ENCODE data around the gene ASGR1. TPM values are rescaled to one million over a fixed set of nuclear protein-coding genes. Genes with fewer than 3 reads are reported as not detected.
"Not testable (repeated sequence)": the region's sequence is repeated elsewhere in the genome, so short reads cannot be mapped to it uniquely, and the experiment has no call there.

ASGR1 gene
- total and polyA plus RNA-seq, 7 experiments from 2014 or later = 0.79 to 11.9 (median 1.3) TPM; not detected in 3

DNA sequence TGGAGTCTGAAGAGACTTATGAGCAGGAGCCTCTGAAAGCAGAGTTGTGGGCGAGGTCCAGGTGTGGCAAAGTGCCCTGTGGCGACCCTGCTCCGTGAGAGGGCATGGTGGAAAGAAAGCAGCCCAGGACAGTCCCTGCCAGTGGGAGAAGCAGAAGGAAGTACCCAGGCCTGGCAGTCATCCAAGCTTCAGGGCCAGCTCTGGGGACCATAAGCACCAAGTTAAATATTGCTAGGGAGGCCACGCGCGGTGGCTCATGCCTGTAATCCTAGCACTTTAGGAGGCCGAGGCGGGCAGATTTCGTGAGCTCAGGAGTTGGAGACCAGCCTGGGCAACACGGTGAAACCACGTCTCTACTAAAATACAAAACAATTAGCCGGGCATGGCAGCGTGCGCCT is 4.9 kb upstream of the ASGR1 start:
- ChIA-PET POLR2A (no interaction called here), CTCF (no interaction called here)
- Mint-ChIP-seq H3K27ac (no peak overlapping the region), H3K27me3 (no peaks in the 10 kb centered on the region), H3K4me3 (no peak overlapping the region), H3K36me3 (no peaks in the 10 kb centered on the region), H3K9me3 (no peaks in the 10 kb centered on the region), H3K4me1 (peaks cover 0 to 8% (median 6%) of the 10 kb centered on the region in 7 donors)
- intact Hi-C loops (cut with micrococcal nuclease) = no loop called here
- H3K36me3 ChIP-seq (ENCODE audit: control insufficient read depth in 2 of 3, insufficient read depth in 3 of 3, low read length in 3 of 3) = no peaks in the 10 kb centered on the region
- ATAC-seq (no peak), DNase-seq (no peak)
- H3K9me3 ChIP-seq (ENCODE audit: control insufficient read depth in 2 of 3, low read length in 3 of 3) = no peaks in the 10 kb centered on the region
- H3K4me3 ChIP-seq (ENCODE audit: low read length) = no peak overlapping the region
- no peaks in the 10 kb centered on the region for H3K27me3 ChIP-seq (ENCODE audit: control insufficient read depth in 2 of 2, insufficient read depth in 2 of 2, low read length in 2 of 2)
- no peaks in the 10 kb centered on the region for H3K4me1 ChIP-seq (ENCODE audit: control insufficient read depth in 2 of 2, insufficient read depth in 2 of 2, low read length in 2 of 2)
- no peak overlapping the region for H3K27ac ChIP-seq (ENCODE audit: low read depth, low read length)

DNA sequence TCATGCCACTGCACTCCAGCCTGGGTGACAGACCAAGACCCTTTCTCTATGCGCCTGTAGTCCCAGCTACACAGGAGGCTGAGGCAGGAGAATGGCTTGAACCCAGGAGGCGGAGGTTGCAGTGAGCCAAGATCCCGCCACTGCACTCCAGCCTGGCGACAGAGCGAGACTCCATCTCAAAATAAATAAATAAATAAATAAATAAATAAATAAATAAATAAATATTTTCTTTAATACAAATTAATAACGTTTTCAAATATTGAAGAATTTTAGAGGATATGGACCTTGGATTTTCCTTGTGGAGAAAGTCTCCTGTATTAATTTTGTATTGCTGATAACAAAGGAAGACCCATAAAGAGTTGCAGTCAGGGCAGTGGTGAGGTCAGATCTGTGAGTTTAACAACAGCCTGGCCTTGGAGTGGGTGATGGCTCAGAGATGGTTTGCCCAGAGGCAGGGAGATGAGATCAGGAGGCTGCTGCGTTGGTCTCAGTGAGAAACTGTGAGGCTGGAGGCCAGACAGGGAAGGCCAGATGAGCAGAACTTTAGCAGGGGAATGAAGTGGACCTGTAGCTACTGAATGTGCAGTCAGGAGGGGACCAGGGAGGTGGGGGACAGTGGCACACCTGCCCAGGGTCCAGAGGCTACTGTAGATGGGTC is 4.4 kb upstream of the ASGR1 start:
- no peak overlapping the region for H3K4me3 Mint-ChIP-seq
- H3K36me3 Mint-ChIP-seq = no peaks in the 10 kb centered on the region
- CTCF ChIA-PET = interaction anchor here (0.6 kb wide), 2 partner anchors 51 to 211 kb away, joined by 3 read pairs; no protein-coding TSS in a partner anchor
- ATAC-seq (no peak), DNase-seq (no peak)
- Histone ChIP-seq H3K4me3 (ENCODE audit: low read length) (no peak overlapping the region), H3K4me1 (ENCODE audit: control insufficient read depth in 2 of 2, insufficient read depth in 2 of 2, low read length in 2 of 2) (no peaks in the 10 kb centered on the region), H3K27ac (ENCODE audit: low read depth, low read length) (no peak overlapping the region), H3K27me3 (ENCODE audit: control insufficient read depth in 2 of 2, insufficient read depth in 2 of 2, low read length in 2 of 2) (no peaks in the 10 kb centered on the region), H3K9me3 (ENCODE audit: control insufficient read depth in 2 of 3, low read length in 3 of 3) (no peaks in the 10 kb centered on the region), H3K36me3 (ENCODE audit: control insufficient read depth in 2 of 3, insufficient read depth in 3 of 3, low read length in 3 of 3) (no peaks in the 10 kb centered on the region)
- no peaks in the 10 kb centered on the region for H3K27me3 Mint-ChIP-seq
- no peaks in the 10 kb centered on the region for H3K9me3 Mint-ChIP-seq
- intact Hi-C loops (cut with micrococcal nuclease) = no loop called here
- POLR2A ChIA-PET = interaction anchor here (0.7 kb wide), 1 partner anchor 31 kb away, joined by 3 read pairs; no protein-coding TSS in a partner anchor
- peak overlapping the region in 2 of 9 donors; percentile 48 to 87 for H3K27ac Mint-ChIP-seq
- peaks cover 0 to 8% (median 6%) of the 10 kb centered on the region in 7 donors for H3K4me1 Mint-ChIP-seq

DNA sequence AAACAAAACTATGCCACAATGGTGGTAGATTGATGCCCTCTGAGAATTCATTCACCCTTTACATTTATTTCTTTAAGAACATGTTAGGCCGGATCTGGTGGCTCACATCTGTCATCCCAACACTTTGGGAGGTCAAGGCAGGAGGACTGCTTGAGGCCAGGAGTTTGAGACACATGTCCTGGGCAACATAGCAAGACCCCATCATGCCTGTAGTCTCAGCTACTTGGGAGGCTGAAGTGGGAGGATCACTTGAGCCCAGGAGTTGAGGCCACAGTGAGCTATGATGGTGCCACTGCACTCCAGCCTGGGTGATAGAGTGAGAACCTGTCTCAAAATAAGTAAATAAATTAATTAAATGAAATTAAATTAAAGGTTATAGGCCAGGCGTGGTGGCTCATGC is 2.9 kb upstream of the ASGR1 start:
- DNase-seq; H3K4me3 ChIP-seq (ENCODE audit: low read length); POLR2A ChIA-PET; H3K27ac Mint-ChIP-seq; intact Hi-C loops (cut with micrococcal nuclease); ATAC-seq; H3K27ac ChIP-seq (ENCODE audit: low read depth, low read length); H3K9me3 Mint-ChIP-seq; H3K27me3 ChIP-seq (ENCODE audit: control insufficient read depth in 2 of 2, insufficient read depth in 2 of 2, low read length in 2 of 2); H3K9me3 ChIP-seq (ENCODE audit: control insufficient read depth in 2 of 3, low read length in 3 of 3); H3K36me3 ChIP-seq (ENCODE audit: control insufficient read depth in 2 of 3, insufficient read depth in 3 of 3, low read length in 3 of 3); H3K4me3 Mint-ChIP-seq; H3K36me3 Mint-ChIP-seq: not testable (repeated sequence)
- Mint-ChIP-seq H3K27me3 (peaks cover 0 to 13% (median 8%) of the 10 kb centered on the region in 5 donors), H3K4me1 (peaks cover 6 to 18% (median 15%) of the 10 kb centered on the region in 7 donors)
- CTCF ChIA-PET = interaction anchor here (0.6 kb wide), 1 partner anchor 131 kb away, joined by 4 read pairs; no protein-coding TSS in a partner anchor
- peaks cover 7 to 11% of the 10 kb centered on the region in 2 donors for H3K4me1 ChIP-seq (ENCODE audit: control insufficient read depth in 2 of 2, insufficient read depth in 2 of 2, low read length in 2 of 2)

DNA sequence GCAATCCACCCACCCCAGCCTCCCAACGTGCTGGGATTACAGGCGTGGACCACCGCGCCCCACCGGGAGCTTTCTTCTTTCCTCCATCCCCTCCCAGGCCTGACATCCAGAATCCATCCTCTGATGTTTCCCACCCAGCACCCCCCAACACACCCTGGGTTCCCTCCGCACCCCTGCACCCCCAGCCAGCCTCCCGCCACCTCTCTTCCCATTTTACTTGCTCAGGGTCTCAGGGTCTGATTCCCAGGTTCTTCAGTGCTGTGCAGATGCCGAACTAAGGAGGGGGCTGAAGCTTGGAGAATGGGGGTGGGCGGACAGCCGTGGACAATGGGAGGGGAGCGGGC is 225 bp downstream of the ASGR1 start:
- ChIA-PET POLR2A (no interaction called here), CTCF (interaction anchor here (0.5 to 2.5 kb wide), 2 partner anchors 133 to 178 kb away, joined by 3 to 16 read pairs; no protein-coding TSS in a partner anchor)
- H3K27ac ChIP-seq (ENCODE audit: low read depth, low read length) = no peak overlapping the region
- H3K9me3 ChIP-seq (ENCODE audit: control insufficient read depth in 2 of 3, low read length in 3 of 3) = no peaks in the 10 kb centered on the region
- ATAC-seq (no peak), DNase-seq (no peak)
- H3K27me3 Mint-ChIP-seq = peaks cover 0 to 13% (median 8%) of the 10 kb centered on the region in 5 donors
- H3K4me3 ChIP-seq (ENCODE audit: low read length) = no peak overlapping the region
- H3K36me3 Mint-ChIP-seq = no peaks in the 10 kb centered on the region
- H3K36me3 ChIP-seq (ENCODE audit: control insufficient read depth in 2 of 3, insufficient read depth in 3 of 3, low read length in 3 of 3) = no peaks in the 10 kb centered on the region
- peaks cover 0 to 13% (median 10%) of the 10 kb centered on the region in 7 donors for H3K4me1 Mint-ChIP-seq
- H3K4me3 Mint-ChIP-seq = no peak overlapping the region
- intact Hi-C loops (cut with micrococcal nuclease) = no loop called here
- no peaks in the 10 kb centered on the region for H3K9me3 Mint-ChIP-seq
- H3K4me1 ChIP-seq (ENCODE audit: control insufficient read depth in 2 of 2, insufficient read depth in 2 of 2, low read length in 2 of 2) = peaks cover 12 to 22% of the 10 kb centered on the region in 2 donors
- H3K27ac Mint-ChIP-seq = no peak overlapping the region
- no peaks in the 10 kb centered on the region for H3K27me3 ChIP-seq (ENCODE audit: control insufficient read depth in 2 of 2, insufficient read depth in 2 of 2, low read length in 2 of 2)

DNA sequence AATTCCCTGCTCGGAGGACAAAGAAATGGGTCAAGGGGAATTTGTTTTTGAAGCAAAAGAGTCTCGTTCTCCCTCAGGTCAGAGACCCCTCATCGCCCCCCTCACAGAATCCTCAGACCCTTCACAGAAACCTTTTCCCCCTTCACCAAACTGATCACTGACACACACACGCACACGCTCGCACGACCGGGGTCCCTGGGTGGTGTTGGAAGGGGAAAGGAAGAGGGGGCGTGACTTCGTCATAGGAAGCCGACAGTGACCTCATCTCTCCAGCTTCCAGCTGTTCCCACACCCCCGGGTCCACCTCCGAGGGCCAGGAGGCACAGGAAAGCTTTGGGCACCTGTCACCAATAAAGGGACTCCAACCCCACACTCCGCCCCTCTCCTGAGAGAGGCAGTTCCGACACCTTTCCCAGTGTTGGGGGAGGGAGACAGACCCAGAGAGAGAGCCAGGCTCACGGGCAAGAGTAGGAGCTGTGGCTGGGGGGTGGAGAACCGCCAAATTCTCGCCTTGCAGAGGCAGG is 1.2 kb downstream of the ASGR1 start:
- Histone ChIP-seq H3K36me3 (ENCODE audit: control insufficient read depth in 2 of 3, insufficient read depth in 3 of 3, low read length in 3 of 3) (no peaks in the 10 kb centered on the region), H3K4me3 (ENCODE audit: low read length) (peak overlapping the region; percentile 50), H3K9me3 (ENCODE audit: control insufficient read depth in 2 of 3, low read length in 3 of 3) (no peaks in the 10 kb centered on the region), H3K27ac (ENCODE audit: low read depth, low read length) (no peak overlapping the region), H3K4me1 (ENCODE audit: control insufficient read depth in 2 of 2, insufficient read depth in 2 of 2, low read length in 2 of 2) (peaks cover 12 to 23% of the 10 kb centered on the region in 2 donors), H3K27me3 (ENCODE audit: control insufficient read depth in 2 of 2, insufficient read depth in 2 of 2, low read length in 2 of 2) (no peaks in the 10 kb centered on the region)
- Mint-ChIP-seq H3K27ac (peak overlapping the region in 4 of 9 donors; percentile 18 to 66 (median 44)), H3K27me3 (peaks cover 0 to 13% (median 8%) of the 10 kb centered on the region in 5 donors), H3K36me3 (no peaks in the 10 kb centered on the region), H3K4me3 (peak overlapping the region in 8 of 10 donors; percentile 68 to 83 (median 81)), H3K9me3 (no peaks in the 10 kb centered on the region), H3K4me1 (peaks cover 4 to 13% (median 9%) of the 10 kb centered on the region in 7 donors)
- DNase-seq (peak in 1 of 9 donors; percentile 30), ATAC-seq (no peak)
- CTCF ChIA-PET = interaction anchor here (0.5 to 2.5 kb wide), 6 partner anchors 22 to 132 kb away, joined by 3 to 16 read pairs (median 3); no protein-coding TSS in a partner anchor
- intact Hi-C loops (cut with micrococcal nuclease) = loop anchor here (1.0 to 2.0 kb wide), 6 partner anchors 27 to 133 kb away; no protein-coding TSS in a partner anchor
- POLR2A ChIA-PET = interaction anchor here (1.9 kb wide), 1 partner anchor 132 kb away, joined by 5 read pairs; no protein-coding TSS in a partner anchor

DNA sequence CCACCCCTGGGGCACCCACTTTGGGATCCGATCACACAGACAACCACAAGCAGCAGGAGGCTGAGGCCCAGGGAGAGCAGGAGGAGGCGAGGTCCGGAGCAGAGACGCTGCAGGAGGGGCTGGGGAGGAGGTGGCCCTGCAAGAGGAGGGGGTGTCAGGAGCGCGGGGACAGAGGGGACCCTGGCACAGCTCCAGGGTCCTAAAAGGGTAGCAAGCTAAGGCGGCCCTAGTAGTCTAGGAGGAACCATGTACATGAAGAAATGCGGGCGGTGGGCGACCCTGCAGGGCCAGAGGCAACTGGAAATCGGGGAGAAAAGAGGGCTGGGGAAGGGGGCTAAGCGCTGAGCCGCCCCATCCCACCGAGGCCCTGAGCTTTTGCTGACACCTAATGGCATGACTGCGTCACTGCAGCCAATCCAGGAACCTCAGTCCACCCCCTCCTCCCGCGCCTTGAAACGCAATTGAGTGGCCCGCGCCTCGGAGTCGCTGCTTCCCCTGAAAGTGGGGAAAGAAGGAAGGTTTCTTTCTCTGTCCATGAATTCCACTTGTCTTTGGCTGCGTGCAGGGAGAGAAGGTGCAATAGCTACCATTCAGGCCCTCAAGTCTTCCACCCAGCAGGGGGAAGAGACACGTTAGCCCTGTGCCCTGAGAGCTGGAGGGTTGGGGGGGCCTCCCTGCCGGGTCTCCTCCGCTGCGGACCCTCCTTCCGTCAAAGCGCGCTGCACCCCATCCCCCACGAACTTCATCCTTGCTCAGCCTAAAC is 1.8 kb downstream of the ASGR1 start:
- Histone ChIP-seq H3K36me3 (ENCODE audit: control insufficient read depth in 2 of 3, insufficient read depth in 3 of 3, low read length in 3 of 3) (no peaks in the 10 kb centered on the region), H3K4me3 (ENCODE audit: low read length) (peak overlapping the region; percentile 50), H3K27me3 (ENCODE audit: control insufficient read depth in 2 of 2, insufficient read depth in 2 of 2, low read length in 2 of 2) (no peaks in the 10 kb centered on the region), H3K27ac (ENCODE audit: low read depth, low read length) (no peak overlapping the region), H3K9me3 (ENCODE audit: control insufficient read depth in 2 of 3, low read length in 3 of 3) (no peaks in the 10 kb centered on the region), H3K4me1 (ENCODE audit: control insufficient read depth in 2 of 2, insufficient read depth in 2 of 2, low read length in 2 of 2) (peaks cover 12 to 23% of the 10 kb centered on the region in 2 donors)
- peaks cover 4 to 13% (median 9%) of the 10 kb centered on the region in 7 donors for H3K4me1 Mint-ChIP-seq
- H3K36me3 Mint-ChIP-seq = no peaks in the 10 kb centered on the region
- intact Hi-C loops (cut with micrococcal nuclease) = loop anchor here (1.0 to 2.0 kb wide), 6 partner anchors 27 to 132 kb away; no protein-coding TSS in a partner anchor
- peak; percentile 88 for ATAC-seq
- peak overlapping the region in 5 of 9 donors; percentile 18 to 66 (median 51) for H3K27ac Mint-ChIP-seq
- peaks cover 0 to 17% (median 8%) of the 10 kb centered on the region in 5 donors for H3K27me3 Mint-ChIP-seq
- peak; percentile 48 to 76 (median 62) for DNase-seq
- CTCF ChIA-PET = interaction anchor here (0.5 to 2.5 kb wide), 8 partner anchors 10 to 1672 kb away, joined by 3 to 16 read pairs (median 3); no protein-coding TSS in a partner anchor
- POLR2A ChIA-PET = interaction anchor here (1.9 kb wide), 1 partner anchor 131 kb away, joined by 5 read pairs; no protein-coding TSS in a partner anchor
- peak overlapping the region in 8 of 10 donors; percentile 68 to 83 (median 81) for H3K4me3 Mint-ChIP-seq
- no peaks in the 10 kb centered on the region for H3K9me3 Mint-ChIP-seq

All from naive thymus-derived CD4-positive, alpha-beta T cell (primary cell).